Ovary (tissue), 3 donors: ENCODE results near the gene LRIT3.

Source experiments
- EP300 ChIP-seq: sonication (generic); formaldehyde crosslinking; IDR thresholded peaks from one replicate; pipeline ENCODE4 v1.6.1; 2017; ENCODE audit warnings: antibody characterized with exemption
- POLR2A ChIP-seq: fragments of 450-650 bp; IDR thresholded peaks from one replicate; pipeline ENCODE4 v1.6.1; 2017; ENCODE audit warnings: antibody characterized with exemption, mild to moderate bottlenecking, moderate library complexity
- TF ChIP-seq, protein P1 (sequence below), 3 donors: fragments of 450-650 bp in 2 of 3; fragments of 200-600 bp in 1 of 3; IDR thresholded peaks; one replicate each; pipeline versions ENCODE4 v1.5.1 to v1.8.0; 2016 to 2022; ENCODE audit warnings: antibody characterized with exemption in 3 of 3, mild to moderate bottlenecking in 1 of 3
- donor health status: DM: no; HTN: no; CAD: no.

DNA sequence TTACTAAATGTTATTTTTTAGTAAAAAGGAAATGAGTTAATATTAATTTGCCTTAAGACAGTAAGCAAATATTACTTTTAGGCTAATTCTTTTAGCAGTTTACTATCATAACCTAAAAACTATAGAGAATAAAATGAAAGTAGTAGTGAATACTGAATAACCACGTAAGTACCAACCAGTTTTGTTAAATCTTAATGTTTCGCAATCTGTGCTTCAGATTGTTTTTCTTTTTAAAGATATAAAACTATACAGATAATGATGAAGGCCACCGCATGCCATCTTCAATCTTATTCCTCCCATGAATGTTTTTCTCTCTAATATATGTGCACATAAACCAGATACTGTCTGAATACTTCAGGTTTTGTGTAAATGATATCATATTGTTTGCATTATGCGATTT is 14.2 kb upstream of the LRIT3 start:
- TF ChIP-seq, protein P1, sequence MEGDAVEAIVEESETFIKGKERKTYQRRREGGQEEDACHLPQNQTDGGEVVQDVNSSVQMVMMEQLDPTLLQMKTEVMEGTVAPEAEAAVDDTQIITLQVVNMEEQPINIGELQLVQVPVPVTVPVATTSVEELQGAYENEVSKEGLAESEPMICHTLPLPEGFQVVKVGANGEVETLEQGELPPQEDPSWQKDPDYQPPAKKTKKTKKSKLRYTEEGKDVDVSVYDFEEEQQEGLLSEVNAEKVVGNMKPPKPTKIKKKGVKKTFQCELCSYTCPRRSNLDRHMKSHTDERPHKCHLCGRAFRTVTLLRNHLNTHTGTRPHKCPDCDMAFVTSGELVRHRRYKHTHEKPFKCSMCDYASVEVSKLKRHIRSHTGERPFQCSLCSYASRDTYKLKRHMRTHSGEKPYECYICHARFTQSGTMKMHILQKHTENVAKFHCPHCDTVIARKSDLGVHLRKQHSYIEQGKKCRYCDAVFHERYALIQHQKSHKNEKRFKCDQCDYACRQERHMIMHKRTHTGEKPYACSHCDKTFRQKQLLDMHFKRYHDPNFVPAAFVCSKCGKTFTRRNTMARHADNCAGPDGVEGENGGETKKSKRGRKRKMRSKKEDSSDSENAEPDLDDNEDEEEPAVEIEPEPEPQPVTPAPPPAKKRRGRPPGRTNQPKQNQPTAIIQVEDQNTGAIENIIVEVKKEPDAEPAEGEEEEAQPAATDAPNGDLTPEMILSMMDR (IDR thresholded peaks at IDR 0.05), result no peak
- no peak for TF ChIP-seq POLR2A
- TF ChIP-seq EP300, result no peak
